CD4-positive, alpha-beta T cell treated with Interleukin-17A for 4 hours (primary cell): ENCODE data around the gene GABRA6.
"Not testable (repeated sequence)": the region's sequence is repeated elsewhere in the genome, so short reads cannot be mapped to it uniquely, and the experiment has no call there.

Source experiments
- DNase-seq: peaks from one replicate; pipeline ENCODE4 v3.0.0-alpha.2; 2020; ENCODE audit warnings: mixed read lengths

GABRA6 gene

DNA sequence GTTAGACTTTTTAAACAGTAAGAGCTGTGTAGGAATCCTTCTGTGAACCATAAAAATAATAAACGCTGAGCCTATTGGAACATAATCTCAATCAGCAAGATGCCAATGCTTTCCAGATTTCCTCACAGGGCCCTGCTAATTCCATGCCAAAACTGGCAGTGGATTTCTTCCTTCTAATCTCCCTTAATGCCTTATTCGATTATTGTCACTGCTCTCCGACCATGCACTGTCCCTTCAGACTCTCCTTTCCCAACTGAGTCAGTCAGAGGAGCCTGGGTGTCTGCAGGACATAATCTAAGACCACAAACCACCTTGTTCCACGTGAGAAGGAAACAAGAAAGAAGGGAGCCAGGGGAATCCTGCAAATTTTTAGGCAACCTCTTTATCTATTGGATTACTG is at the start of gene GABRA6:
Gene GABRA6 (plus strand): TSS at position 261 of the 400 bp plus-strand sequence. CDS start 269 bp downstream, outside the sequence.
- no peak for DNase-seq

DNA sequence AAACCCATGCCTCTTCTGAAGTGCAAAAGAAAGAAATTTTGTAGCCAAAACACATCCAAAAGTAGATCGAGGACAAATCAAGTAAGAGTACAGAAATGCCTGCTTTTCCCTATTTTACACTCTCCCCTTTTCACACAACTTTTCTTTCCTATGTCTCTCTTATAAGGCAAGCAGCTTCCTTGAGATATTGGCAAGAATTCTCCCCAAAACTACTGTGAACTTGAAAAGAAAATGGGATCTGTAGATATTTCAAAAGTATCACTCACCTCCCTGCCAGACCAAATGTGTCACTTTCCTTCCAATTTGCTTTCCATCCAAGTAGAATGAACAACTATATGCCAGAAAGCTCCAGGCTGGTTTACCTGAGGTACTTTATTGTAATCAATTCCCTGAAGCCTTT is 47.9 kb upstream of the GABRA6 start:
- no peak for DNase-seq

DNA sequence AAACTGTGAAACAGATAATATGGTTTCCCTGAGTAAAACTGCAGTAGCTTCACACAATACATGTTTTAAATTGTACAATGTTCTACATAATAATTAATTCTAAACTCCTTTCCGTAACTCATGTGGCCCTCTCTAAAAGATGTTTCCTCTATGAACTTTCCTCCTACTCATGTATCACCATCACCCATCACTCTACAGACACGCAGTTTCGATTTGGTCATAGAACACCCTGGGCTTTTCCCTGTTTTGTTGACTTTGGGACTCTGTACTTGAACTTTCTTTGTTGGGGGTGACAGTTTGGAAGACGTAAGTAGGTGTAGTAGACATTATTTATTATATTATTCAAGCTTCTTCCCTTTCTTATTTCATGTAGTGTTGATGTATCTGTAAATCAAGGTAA is 44.1 kb upstream of the GABRA6 start:
- DNase-seq = no peak

DNA sequence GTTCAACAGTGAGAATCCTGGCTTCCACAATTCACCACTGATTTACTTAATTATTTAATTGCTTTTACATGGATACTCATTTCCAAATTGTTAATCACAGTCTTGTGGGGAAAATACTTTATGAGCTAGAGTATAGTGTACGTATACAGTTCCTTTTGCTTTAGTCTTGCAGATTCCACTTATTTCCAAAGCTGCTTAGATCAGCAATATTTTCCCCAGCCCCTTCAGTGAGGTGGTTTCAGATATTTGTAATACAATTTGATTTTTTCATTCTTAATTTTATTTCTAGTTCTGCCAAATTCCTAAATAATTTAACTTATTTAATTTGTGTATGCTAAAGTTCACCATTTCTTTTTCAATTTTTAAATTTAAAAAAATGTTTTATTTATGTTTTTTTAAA is 40.3 kb upstream of the GABRA6 start:
- no peak for DNase-seq

DNA sequence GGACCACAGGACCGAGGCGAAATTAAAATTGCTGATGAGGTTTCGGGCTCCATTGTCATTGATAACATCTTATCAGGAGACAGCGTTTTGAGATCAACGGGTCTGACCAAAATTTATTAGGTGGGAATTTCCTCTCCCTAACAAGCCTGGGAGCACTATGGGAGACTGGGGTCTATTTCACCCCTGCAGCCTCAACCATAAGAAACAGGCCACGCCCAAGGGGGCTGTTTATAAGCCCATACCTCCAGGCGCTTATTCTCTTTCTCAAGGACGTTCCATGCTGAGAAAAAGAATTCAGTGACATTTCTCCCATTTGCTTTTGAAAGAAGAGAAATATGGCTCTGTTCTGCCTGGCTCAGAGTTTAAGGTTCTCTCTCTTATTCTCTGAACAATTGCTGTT is 33.6 kb upstream of the GABRA6 start:
- DNase-seq = not testable (repeated sequence)

DNA sequence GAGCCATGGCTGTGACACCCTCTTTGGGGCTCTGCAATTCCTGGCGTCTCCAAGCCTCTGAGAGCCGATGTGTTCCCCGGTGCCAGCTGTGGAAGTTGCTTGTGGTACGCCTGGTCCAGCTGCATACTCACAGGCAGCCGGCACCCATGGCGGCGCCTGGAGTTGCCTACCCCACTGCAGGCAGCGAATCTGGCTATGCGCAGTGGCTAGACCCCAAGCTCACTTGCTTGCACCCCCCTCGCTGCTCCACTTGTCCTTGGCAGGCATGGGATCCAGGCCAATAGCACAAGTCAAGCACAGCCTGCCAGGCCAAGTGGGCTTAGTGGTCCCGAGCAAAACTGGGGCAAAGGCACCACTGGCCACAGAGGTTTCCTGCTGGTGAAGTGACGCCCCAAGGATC is 24.7 kb upstream of the GABRA6 start:
- no peak for DNase-seq

DNA sequence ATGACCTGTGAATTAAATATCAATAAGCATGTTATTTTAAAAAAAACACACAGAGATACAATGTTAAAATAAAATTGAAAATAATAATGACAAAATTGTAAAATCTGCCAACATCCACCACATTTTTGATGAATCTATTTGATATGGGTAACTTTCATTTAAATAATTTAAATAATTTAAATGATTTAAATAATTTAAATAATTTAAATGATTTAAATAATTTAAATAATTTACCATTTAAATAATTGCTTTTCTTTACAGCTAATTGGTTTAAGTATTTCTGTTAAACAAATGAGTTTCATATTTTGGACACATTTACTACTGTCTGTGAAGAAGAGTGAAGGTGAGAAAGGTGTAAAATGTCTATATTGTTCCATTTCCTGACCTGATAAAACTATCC is 22.1 kb upstream of the GABRA6 start:
- DNase-seq = no peak

DNA sequence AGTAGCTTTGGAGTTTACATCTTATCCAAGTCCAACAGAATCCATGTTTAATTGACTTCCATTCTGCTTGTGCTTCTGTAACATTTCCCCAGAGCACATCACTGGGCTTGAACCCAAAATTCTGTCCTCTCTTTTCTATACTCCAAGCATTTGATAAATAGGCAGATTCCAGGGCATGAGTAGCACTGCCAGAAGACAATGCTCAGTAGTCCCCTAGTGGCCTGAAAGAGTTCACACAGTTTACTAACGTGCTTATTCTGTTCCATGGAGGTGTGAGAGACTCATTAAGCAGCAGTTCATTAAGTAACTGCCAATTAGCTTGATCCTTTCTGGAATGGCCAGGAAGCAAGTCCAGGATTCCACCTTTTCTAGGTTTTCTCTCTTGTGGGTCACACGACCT is 9.4 kb upstream of the GABRA6 start:
- DNase-seq = no peak

DNA sequence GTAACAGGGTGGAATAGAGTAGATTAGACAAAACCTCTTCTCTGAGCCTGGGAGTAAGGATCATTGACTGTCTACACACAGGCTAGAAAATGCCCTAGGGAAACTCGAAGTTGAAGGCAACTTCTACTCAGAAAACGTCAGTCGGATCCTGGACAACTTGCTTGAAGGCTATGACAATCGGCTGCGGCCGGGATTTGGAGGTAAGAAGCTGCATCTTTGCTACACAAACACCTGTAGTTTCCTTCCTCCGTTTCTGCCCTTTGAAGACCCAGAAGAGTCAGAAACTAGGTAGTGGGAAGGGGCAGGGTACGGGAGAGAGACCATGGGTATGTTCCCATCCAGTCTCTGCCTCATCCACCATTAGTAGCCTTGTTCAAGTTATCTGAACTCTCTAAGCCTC is 628 bp downstream of the GABRA6 start:
- no peak for DNase-seq

DNA sequence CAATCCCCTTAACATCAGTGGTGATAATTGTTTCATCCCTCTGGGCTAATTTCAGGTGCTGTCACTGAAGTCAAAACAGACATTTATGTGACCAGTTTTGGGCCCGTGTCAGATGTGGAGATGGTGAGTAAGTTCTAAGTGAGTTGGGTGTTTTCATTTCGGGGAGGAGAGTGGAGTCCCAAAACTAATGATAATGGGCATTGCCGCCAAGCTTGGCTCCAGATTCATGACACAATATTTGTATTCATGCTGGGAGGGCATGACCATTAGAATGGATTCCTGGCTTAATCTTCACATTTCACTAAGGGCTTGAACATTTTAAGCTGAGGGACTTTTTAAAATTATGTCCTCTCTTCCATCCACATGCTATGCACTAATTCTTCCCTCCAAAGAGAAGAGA is 1.4 kb downstream of the GABRA6 start:
- DNase-seq = no peak

DNA sequence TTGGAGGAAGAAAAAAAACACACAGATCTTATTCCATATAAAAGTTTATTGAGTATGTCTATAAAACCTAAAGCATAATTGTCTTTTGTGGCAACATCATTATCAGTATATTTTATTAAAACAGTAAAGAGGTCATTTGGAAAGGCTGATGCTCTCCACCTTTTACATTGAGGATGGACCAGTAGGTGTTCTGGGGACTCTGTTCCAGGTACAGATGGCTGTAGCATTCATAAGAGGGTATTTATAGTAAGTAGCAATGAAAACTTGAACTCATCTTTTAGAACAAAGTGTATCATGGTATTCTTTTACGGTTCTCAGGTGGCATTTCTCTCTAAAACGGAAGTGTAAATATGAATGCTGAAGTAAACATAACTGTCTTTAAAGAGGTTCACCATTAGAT is 1.8 kb downstream of the GABRA6 start:
- DNase-seq = no peak

DNA sequence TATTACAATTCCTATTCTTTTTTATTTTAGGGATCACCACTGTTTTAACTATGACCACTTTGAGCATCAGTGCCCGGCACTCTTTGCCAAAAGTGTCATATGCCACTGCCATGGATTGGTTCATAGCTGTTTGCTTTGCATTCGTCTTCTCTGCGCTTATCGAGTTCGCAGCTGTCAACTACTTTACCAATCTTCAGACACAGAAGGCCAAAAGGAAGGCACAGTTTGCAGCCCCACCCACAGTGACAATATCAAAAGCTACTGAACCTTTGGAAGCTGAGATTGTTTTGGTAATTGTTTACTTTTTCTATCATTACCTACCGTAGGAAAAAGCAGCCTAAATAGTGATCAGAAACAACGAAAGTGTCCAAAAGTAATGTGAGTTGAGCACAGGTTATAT is 6.4 kb downstream of the GABRA6 start:
- no peak for DNase-seq

DNA sequence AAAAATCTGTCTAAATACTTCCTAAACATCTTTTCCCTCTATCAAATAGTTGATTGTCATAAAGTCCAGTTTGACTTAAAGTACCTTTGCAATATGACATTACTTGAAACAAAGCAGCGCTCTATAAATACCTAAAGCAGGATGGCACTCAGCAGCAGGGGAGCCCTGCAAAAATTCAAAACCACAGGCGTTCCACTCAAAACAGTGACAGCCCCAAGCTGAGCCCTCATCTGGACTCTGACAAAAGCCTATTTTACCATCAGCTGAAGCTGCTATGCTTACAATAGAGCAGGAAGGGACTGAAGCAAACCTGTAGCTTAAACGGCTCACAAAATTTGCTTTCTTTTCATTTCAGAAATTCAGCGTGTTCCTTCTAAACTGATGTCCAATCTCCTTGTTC is 11.5 kb downstream of the GABRA6 start:
- no peak for DNase-seq

DNA sequence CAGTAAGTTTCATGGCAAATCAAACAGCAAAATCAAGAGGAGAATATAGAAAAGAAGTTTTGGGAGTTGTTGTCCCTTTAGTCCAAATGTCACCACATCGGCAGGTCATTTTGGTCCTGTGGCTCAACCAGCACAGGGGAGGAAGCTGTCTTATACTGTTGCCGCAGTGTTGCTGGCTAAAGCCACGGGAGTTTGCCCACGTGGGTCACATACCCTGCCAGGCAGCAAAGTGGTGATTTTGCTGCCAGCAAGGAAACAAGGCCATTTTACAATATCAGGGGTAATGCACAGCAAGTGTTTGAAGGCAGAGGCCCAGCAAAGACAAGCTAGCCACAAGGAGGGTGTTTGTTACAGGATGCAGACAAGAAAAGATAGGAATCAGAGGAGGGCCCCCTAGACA is 14.5 kb downstream of the GABRA6 start:
- no peak for DNase-seq

DNA sequence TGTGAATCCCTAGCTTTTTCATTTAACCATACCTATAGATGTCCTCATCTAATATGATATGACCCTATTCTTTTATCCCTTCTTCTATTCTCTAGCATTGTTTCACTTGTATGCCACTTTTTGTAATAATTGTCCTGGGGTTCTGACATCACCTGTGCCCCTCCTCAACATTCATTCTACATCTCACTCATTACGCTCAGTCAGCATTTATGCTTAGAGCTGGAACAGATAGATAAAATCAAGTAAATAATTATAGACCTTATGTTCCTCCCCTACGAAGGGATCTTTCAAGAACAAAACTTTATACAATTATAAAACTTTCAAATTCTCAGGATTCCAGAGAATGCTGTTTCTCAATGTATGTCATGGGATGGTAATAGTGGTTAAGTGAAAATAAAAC is 18.0 kb downstream of the GABRA6 start:
- DNase-seq = no peak

DNA sequence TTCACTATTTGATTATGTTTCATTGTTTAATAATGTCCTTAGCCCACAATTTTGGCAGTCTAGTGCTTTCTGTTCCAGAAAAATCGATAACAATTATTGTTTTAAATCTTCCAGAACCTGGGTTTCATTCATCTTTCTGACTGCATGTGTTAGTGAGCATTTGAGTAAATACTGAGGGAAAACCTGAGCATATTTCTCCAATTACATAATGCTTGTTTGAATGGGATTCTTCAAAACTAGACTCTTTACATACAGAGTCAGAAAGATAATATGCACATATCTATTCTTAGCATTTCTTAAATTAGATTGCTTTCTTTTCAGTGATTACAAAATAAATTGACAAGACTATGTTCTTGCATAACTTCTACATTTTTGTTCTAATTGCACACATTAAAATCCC is 21.9 kb downstream of the GABRA6 start:
- no peak for DNase-seq

DNA sequence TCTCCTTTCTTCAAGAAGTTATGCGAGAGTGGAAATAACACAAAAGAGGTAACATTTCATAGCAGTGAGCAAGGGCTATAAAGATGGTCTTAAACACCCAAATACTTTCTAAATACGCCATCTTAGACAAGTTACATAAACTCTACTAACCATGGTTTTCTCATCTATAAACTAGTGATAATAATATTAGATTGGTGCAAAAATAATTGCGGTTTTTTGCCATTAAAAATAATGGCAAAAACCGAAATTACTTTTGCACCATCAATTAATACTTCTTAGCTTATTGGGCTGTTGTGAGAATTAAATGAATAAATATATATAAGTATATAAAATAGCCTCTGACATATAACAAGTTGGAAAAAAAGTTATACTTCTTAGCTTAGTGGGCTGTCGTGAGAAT is 23.7 kb downstream of the GABRA6 start:
- DNase-seq = no peak

DNA sequence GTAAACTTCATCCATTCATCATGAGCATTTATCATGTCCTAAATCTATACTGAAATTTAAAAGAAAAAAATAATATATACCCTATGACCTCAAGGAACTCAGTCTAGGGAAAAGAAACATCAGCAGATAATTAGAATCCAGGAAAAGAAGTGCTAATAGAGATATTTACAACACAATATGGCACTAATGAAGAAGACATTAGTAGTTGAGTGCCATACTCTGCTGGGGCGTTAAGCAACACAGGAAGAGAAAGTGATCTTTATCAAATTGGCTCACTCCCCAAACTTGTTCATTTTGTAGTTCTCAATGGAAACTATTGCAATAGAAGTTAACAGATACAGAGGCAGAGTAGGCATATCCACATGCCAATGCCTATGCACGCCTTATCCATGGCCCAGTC is 27.5 kb downstream of the GABRA6 start:
- DNase-seq = no peak

DNA sequence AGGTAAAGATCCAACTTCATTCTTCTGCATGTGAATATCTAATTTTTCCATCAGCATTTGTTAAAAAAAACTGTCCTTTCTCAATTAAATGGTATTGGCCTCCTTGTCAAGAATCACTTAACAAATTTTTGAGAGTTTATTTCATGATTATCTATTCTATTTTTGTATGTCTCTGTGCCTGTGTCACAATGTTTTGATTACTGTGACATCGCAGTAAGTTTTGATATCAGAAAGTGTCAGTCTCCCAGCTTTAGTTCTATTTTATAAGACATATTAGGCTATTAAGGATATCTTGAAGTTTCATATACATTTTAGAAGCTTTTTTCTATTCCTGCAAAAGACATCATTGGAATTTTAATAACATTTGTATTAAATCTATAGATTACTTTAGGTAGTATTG is 33.6 kb downstream of the GABRA6 start:
- no peak for DNase-seq

DNA sequence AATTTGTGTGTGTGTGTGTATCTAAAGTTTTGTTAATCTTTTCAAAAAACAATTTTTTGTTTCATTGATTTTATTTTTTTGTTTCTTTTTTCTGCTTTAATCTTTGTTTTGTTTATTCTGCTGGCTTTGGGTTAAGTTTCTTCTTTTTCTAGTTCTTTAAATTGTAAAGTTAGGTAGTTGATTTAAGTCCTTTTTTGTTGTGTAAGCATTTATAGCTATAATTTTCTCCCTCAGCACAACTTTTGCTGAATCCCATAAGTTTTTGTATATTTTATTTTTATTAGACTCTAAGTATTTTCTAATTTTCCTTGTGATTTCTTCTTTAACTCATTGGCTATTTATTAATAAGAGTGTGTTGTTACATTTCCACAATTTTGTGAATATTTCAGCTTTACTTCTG is 34.9 kb downstream of the GABRA6 start:
- DNase-seq = no peak

DNA sequence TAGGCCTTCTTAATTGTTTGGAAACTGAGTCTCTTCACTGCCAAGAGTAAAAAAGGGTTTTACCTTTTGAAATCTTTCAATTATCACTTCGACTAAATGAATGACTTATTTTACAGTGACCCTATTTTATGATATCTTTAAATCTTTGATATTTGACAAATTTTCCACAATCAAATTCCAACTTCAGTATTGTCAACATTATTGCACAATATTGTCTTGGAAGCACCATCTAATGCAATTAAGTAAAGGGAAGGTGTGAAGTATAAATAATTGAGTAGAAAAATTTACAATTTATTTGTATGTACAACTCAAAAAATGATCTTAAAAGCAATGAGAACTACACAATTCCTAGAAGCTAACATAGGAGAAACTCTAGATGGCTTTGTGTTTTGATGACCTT is 49.2 kb downstream of the GABRA6 start:
- no peak for DNase-seq

DNA sequence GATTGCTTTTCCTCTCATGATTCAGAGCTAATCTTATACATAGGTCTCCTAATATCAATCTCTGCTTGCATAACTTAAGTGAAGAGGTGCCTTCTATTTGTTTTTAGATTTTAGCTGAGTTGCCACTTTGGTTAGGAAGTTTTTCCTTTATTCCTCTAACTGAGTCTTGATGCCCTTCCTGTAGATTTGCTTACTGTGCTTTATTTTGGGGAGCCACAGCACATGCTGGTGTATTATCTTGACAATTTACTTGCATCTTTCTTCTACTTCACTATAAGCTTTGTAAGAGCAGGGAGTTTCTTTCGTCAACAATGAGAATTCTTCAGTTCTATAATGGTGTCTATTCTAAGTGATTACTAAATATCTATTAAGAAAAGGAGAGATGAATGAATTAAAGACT is 54.9 kb downstream of the GABRA6 start:
- DNase-seq = no peak

DNA sequence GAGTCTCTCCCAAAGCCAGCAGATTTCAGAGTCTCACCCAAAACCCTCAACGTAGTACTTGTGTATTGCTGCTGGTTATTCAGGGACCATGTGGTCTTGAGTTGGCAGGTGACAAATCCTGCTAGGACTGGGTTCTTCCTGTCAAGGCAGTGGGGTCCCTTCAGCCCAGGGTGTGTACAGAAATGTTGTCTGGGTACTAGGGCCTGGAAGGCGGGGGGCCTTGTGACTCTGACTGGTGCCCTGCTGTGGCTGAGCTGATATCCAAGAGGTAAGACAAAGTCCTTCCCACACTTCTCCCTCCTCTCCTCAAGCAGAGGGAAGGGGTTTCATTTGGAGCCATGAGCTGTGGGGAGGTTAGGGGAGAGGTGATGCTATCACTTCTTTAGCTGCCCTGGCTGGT is 58.8 kb downstream of the GABRA6 start:
- no peak for DNase-seq

DNA sequence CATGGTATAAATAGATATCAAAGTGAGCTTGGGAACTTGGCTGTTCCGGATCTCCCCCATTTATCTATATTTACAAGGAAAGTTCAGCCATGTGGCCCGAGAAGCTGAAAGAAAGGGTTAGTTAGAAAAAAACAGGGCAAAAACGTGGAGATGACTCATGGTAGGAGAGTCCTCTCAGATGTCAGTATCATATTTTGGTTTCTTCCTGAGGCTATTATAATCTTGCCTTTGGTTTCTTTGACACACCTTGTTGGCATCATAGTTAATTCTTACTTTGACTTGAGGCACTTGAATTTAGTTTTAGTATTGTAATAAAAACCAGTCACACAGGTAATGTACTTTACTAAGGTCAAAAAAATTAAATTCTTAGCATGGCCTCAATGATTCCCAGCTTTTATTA is 59.9 kb downstream of the GABRA6 start:
- no peak for DNase-seq

DNA sequence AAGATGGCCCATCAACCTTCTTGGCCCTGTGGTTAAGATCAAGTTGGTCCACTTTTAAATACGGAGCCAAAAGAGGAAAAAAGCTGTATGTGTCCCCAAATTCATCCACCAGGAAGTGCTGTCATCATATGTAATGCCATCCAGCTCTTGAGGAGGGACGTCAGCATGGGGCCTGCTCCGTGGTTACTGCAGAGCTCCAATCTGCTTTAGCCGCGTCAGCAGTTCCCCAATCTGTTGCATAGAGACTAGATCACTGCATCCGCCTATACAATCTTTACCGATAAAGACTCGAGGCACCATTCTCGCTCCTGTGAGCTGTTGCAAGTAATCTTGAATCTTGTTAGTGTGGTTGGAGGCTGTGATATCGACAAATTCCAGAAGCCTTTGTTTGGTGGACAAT is 65.7 kb downstream of the GABRA6 start:
- DNase-seq = no peak
